Spleen (tissue), 11 donors: ENCODE results near the gene CETN1. TPM values are rescaled to one million over a fixed set of nuclear protein-coding genes. Genes with fewer than 3 reads are reported as not detected.

Experiments
- DNase-seq: peaks from one replicate; pipeline ENCODE4 v3.0.0-alpha.2; 2020
- H3K27ac ChIP-seq, 8 donors: fragments of 200-600 bp; sonication (generic) in 7 of 8; 1 replicate in 4 of 8; 2 replicates in 4 of 8; pipeline versions ENCODE4 v1.5.0 to v1.8.0; 2016 to 2021; ENCODE audit warnings: inconsistent platforms in 4 of 8, mild to moderate bottlenecking in 4 of 8, moderate library complexity in 1 of 8
- H3K27me3 ChIP-seq, 7 donors: fragments of 200-600 bp; sonication (generic) in 6 of 7; replicated peaks in 1 of 7; 1 replicate in 4 of 7; 2 replicates in 3 of 7; pipeline versions ENCODE4 v1.5.0 to v1.8.0; 2016 to 2021; ENCODE audit warnings: inconsistent platforms in 3 of 7, mild to moderate bottlenecking in 1 of 7
- H3K36me3 ChIP-seq, 6 donors: fragments of 200-600 bp; sonication (generic) in 5 of 6; 1 replicate in 4 of 6; 2 replicates in 2 of 6; pipeline versions ENCODE4 v1.5.0 to v1.8.0; 2016 to 2021; ENCODE audit warnings: inconsistent platforms in 2 of 6
- H3K4me1 ChIP-seq, 6 donors: fragments of 200-600 bp; sonication (generic) in 5 of 6; 1 replicate in 3 of 6; 2 replicates in 3 of 6; pipeline versions ENCODE4 v1.5.0 to v1.8.0; 2016 to 2021; ENCODE audit warnings: inconsistent platforms in 3 of 6
- H3K4me3 ChIP-seq, 8 donors: fragments of 200-600 bp; sonication (generic) in 7 of 8; 1 replicate in 4 of 8; 2 replicates in 4 of 8; pipeline versions ENCODE4 v1.5.0 to v1.8.0; 2016 to 2021; ENCODE audit warnings: inconsistent platforms in 4 of 8, mild to moderate bottlenecking in 4 of 8, moderate library complexity in 2 of 8
- H3K9me3 ChIP-seq, 8 donors: fragments of 200-600 bp; sonication (generic) in 7 of 8; 1 replicate in 4 of 8; 2 replicates in 4 of 8; pipeline versions ENCODE4 v1.5.0 to v1.8.0; 2016 to 2021; ENCODE audit warnings: inconsistent platforms in 4 of 8
- CTCF ChIP-seq, 11 experiments: fragments of 200-600 bp in 7 of 11; fragments of 450-650 bp in 4 of 11; sonication (generic) in 4 of 11; IDR thresholded peaks in 8 of 11; conservative IDR thresholded peaks in 3 of 11; 1 replicate in 7 of 11; 2 replicates in 4 of 11; pipeline versions ENCODE4 v1.4.0 to v1.8.0; 2016 to 2021; ENCODE audit warnings: antibody characterized with exemption in 11 of 11, inconsistent platforms in 4 of 11, mild to moderate bottlenecking in 1 of 11
- POLR2A ChIP-seq, 3 donors: fragments of 450-650 bp; IDR thresholded peaks; one replicate each; pipeline ENCODE4 v1.5.1; 2017; ENCODE audit warnings: antibody characterized with exemption in 3 of 3, mild to moderate bottlenecking in 1 of 3
- POLR2AphosphoS5 ChIP-seq, 3 donors: sonication (generic); formaldehyde crosslinking; IDR thresholded peaks; one replicate each; pipeline ENCODE4 v1.5.1; 2017; ENCODE audit warnings: antibody characterized with exemption in 3 of 3
- WGBS, 5 donors: extraction: QIAGEN DNeasy Blood & Tissue Kit in 3 of 5; methylation state at CpG; one replicate each; pipeline versions ENCODE4 v1.1.5 to v1.1.7; 2013 to 2018; 5-methylcytosine and 5-hydroxymethylcytosine counted together
- intact Hi-C: fragments of 100-400 bp; cut with DNase I; formaldehyde crosslinking; loops from one replicate; pipeline ENCODE4 v1.15.0; 2023; ENCODE audit warnings: low total_unique reads
- polyA plus RNA-seq, 3 donors: library from polyadenylated mRNA; stranded (reverse); fragments of 200-250 nt; gene quantifications; one replicate each; pipeline ENCODE4 v1.2.1, GENCODE V29; 2013
- total RNA-seq, 7 donors: library from RNA; depleted of rRNA in 3 of 7; stranded (reverse); fragments of >200 nt in 3 of 7; fragmentation: NEBNext Ultra II Directional in 4 of 7; extraction: Animal tissue kit (Norgen Biotek cat#: 25700) in 4 of 7; gene quantifications; one replicate each; pipeline versions ENCODE4 v1.1.0 to v1.2.1, GENCODE V29; 2016 to 2021
- donor health status: healthy with polysubstance abuse.
- donor health status: DM: no; HTN: no; CAD: no; lungs with moderate emphysema.
- donor health status: DM: no; HTN: no; CAD: no.
- donor health status: Bipolar disorder and iron deficiency.
- donor health status: healthy.
- donor health status: DM: no; HTN: no; CAD: no.
- donor health status: DM: yes; HTN: yes; CAD: no.

Gene CETN1
- total and polyA plus RNA-seq, 10 donors = not detected

DNA sequence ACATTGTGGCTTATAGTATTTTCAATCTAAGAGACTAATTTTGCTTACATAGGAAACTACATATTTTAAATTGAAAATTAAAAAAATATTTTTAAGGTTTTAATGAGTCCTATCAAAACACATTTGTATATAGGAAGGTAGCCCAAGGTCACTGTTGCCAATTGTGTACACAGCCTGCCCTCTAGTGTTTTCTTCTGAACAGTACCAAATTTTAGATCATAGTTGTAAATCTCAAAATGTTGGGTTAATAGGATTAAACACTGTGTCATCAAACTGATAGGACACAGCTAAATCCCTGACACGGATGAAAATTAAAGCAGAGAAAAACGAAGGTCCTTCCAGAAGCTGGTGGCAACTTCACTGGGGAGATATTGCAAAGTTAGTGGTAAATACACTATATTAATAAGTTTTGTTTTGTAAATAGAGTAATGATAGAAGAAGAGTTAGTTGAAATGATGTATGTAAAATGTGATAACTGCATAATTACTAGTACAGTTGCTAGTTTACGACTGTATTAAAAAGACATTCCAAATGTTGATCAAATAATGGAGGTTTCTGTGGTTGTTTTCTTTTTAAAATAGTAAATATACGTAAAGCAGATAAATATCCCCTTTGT, 36.3 kb downstream of the CETN1 start:
- intact Hi-C loops = no loop called here
- WGBS, 5 donors = 31 to 41% (median 35%) methylated on average over 4 of the region's 4 CpGs
- Histone ChIP-seq H3K9me3 (no peaks in the 10 kb centered on the region), H3K4me3 (no peak overlapping the region), H3K36me3 (no peaks in the 10 kb centered on the region), H3K27me3 (no peaks in the 10 kb centered on the region), H3K4me1 (peaks cover 0 to 7% (median 0%) of the 10 kb centered on the region in 6 donors), H3K27ac (no peak overlapping the region)
- no peak for DNase-seq
- TF ChIP-seq CTCF (IDR thresholded peaks at IDR 0.05 in 8 of 11, conservative IDR thresholded peaks at IDR 0.05 in 3 of 11) (peak in 9 of 11 experiments; percentile 5 to 54 (median 45)), POLR2A (IDR thresholded peaks at IDR 0.05) (no peak)

- intact Hi-C loops = no loop called here
- no peak for DNase-seq
- 76 to 91% (median 79%) methylated on average over 13 of the region's 13 CpGs for WGBS, 5 donors
- no peak for TF ChIP-seq CTCF (IDR thresholded peaks at IDR 0.05 in 8 of 11, conservative IDR thresholded peaks at IDR 0.05 in 3 of 11)
- TF ChIP-seq POLR2A (IDR thresholded peaks at IDR 0.05) = no peak
- TF ChIP-seq POLR2AphosphoS5 (IDR thresholded peaks at IDR 0.05) = no peak
- Histone ChIP-seq H3K4me3 (no peak overlapping the region), H3K4me1 (peaks cover 0 to 7% (median 0%) of the 10 kb centered on the region in 6 donors), H3K36me3 (no peaks in the 10 kb centered on the region), H3K9me3 (no peaks in the 10 kb centered on the region), H3K27ac (no peak overlapping the region), H3K27me3 (peaks cover 0 to 4% (median 0%) of the 10 kb centered on the region in 7 donors)
These were observed 37.9 kb downstream of the CETN1 start for GRCh38 chr18:617970-618504.

DNA sequence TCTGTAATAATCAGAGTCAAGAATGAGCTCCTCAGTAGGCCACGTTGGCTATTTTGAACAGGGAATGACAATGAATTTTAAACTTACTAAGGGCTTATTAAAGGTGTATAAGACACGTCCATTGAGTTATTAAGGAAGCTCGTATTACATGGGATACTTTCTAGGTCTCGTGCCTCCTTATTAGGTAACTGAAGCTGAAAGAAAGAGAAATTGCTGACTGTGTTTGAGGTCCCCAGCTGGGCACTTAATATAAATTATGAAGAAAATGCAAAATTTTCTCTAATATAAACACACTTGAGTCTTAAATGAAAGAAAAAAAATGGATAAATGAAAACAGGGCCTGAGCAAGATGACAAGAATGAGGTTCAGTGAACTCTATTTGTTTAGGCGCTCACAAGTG, 38.4 kb downstream of the CETN1 start:
- peaks cover 0 to 7% (median 0%) of the 10 kb centered on the region in 6 donors for H3K4me1 ChIP-seq
- 76 to 86% (median 81%) methylated on average over 5 of the region's 5 CpGs for WGBS, 5 donors
- H3K36me3 ChIP-seq = no peaks in the 10 kb centered on the region
- H3K9me3 ChIP-seq = no peaks in the 10 kb centered on the region
- H3K27me3 ChIP-seq = peaks cover 0 to 7% (median 0%) of the 10 kb centered on the region in 7 donors
- intact Hi-C loops = no loop called here
- H3K4me3 ChIP-seq = no peak overlapping the region
- H3K27ac ChIP-seq = no peak overlapping the region
- no peak for DNase-seq
- TF ChIP-seq CTCF (IDR thresholded peaks at IDR 0.05 in 8 of 11, conservative IDR thresholded peaks at IDR 0.05 in 3 of 11) (no peak), POLR2A (IDR thresholded peaks at IDR 0.05) (no peak), POLR2AphosphoS5 (IDR thresholded peaks at IDR 0.05) (no peak)

GRCh38 chr18:621291-622043, 41.3 kb downstream of the CETN1 start:
- H3K4me1 ChIP-seq = peaks cover 0 to 3% (median 0%) of the 10 kb centered on the region in 6 donors
- H3K9me3 ChIP-seq = no peaks in the 10 kb centered on the region
- WGBS, 5 donors = 51 to 75% (median 69%) methylated on average over 7 of the region's 7 CpGs
- no peak overlapping the region for H3K4me3 ChIP-seq
- DNase-seq = no peak
- peaks cover 0 to 7% (median 0%) of the 10 kb centered on the region in 7 donors for H3K27me3 ChIP-seq
- no peak for TF ChIP-seq POLR2A (IDR thresholded peaks at IDR 0.05)
- TF ChIP-seq POLR2AphosphoS5 (IDR thresholded peaks at IDR 0.05) = no peak
- no peak for TF ChIP-seq CTCF (IDR thresholded peaks at IDR 0.05 in 8 of 11, conservative IDR thresholded peaks at IDR 0.05 in 3 of 11)
- H3K27ac ChIP-seq = no peak overlapping the region
- intact Hi-C loops = no loop called here
- no peaks in the 10 kb centered on the region for H3K36me3 ChIP-seq
